ENCODE measurements around the gene RNF166.

Gene RNF166

DNA sequence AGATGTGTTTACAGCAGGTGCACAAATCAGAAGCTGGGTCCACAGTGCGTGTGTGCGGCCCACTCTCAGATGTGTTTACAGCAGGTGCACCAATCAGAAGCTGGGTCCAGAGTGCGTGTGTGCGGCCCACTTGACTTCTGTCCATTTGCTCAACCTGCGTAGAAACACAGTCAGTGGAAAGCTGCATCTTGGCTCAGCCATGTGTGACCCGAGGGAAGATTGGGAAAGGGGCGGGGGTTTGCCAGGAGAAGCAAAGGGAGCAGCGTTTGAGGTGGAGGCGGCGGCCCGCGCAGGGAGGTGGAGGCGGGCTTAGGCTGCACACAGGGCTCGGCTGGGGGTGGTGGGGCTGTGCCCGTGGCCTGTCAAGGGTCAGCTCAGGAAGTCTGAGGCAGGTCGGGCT, 4.3 kb upstream of the RNF166 start:
- DNase-seq: no peak
- H3K27me3 ChIP-seq: no peaks in the 10 kb centered on the region
- H3K9me3 ChIP-seq: no peaks in the 10 kb centered on the region
- no peaks in the 10 kb centered on the region for H3K4me1 ChIP-seq
- H3K36me3 ChIP-seq: peaks cover 22% of the 10 kb centered on the region
- TF ChIP-seq CTCF (IDR thresholded peaks at IDR 0.05; ENCODE audit: low read depth, low read length): no peak
- no peak overlapping the region for H3K4me3 ChIP-seq (ENCODE audit: low read depth, low read length)

DNA sequence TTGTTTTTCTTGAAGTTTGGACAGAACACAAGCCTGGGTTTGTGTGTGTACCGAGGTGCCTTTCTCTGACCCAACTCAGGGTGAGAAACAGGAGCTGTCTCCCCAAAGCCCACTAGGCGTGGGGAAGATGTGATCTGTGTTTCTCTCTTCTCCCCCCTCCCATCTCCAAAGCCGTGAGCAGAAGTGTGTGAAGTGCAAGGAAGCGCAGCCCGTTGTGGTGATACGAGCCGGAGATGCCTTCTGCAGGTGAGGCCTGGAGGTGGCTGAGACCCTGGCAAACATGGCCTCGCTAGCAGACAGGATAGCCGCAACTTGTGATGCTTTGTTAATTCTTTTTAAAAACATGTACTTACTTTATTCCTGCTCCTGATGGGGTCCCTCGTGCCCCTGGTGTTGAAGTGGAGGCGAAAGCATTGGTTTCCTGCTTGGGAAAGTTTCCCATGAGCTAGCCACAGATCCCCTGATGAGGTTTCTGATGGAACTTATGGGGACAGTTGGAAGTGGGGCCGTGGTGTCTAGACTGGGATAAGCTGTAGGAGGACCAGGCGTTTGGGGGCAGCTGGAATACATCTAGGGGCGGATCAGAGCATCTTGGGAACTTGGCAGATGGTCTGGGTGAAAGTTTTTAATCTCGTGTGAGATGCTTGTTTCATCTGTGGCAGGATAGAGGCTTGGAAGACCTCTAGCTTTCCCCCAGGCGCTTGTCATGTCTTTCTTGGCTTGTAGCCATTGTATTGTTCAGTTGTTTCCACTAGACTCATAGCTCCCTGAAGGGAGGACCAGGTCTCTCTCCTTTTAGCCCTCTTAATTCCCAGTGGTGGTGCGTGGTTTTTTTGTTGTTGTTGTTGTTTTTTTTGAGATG, 988 bp upstream of the RNF166 start:
- TF ChIP-seq CTCF (IDR thresholded peaks at IDR 0.05; ENCODE audit: low read depth, low read length): no peak
- Histone ChIP-seq H3K9me3 (no peaks in the 10 kb centered on the region), H3K4me1 (no peaks in the 10 kb centered on the region), H3K27me3 (no peaks in the 10 kb centered on the region), H3K36me3 (peaks cover 5% of the 10 kb centered on the region; the same call in 1 of the 2 replicates), H3K4me3 (ENCODE audit: low read depth, low read length) (peak overlapping the region; percentile 82)
- DNase-seq: no peak

GRCh38 chr16:88705801-88706228, 393 bp downstream of the RNF166 start:
- no peak for DNase-seq
- H3K36me3 ChIP-seq: peaks cover 5% of the 10 kb centered on the region
- peak overlapping the region; percentile 82 for H3K4me3 ChIP-seq (ENCODE audit: low read depth, low read length)
- H3K4me1 ChIP-seq: no peaks in the 10 kb centered on the region
- no peak for TF ChIP-seq CTCF (IDR thresholded peaks at IDR 0.05; ENCODE audit: low read depth, low read length)
- H3K9me3 ChIP-seq: no peaks in the 10 kb centered on the region
- H3K27me3 ChIP-seq: no peaks in the 10 kb centered on the region

DNA sequence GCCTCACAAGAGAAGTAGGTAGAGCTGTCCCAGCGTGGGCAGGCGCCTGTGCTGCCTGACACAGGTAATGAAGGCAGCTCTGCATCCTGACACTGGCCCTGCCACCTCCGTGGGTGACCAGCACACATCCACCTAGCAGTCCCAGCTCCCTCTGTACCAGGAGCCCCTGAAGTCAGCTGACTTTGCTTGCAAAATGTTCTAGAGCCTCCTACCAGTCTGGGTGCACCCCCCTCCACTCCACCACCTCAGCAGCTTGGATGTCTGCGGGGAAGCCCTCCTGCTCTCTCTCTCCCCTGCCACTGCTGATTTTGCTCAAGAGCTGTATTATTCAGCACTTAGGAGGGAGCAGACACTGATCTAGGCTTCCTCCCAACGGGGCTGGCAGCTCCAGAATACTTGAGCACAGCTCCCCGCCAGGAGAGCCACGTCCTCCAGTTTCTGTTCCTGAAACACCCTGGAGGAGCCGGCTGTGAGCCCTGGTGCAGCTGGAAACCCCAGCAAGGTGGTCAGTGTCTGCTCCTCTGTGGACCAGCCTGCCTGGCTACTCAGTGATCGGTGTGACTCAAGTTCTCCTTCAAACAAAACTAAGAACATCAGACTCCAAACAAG, 1.0 kb downstream of the RNF166 start:
- peak overlapping the region; percentile 82 for H3K4me3 ChIP-seq (ENCODE audit: low read depth, low read length)
- H3K9me3 ChIP-seq: no peaks in the 10 kb centered on the region
- H3K27me3 ChIP-seq: no peaks in the 10 kb centered on the region
- H3K4me1 ChIP-seq: no peaks in the 10 kb centered on the region
- H3K36me3 ChIP-seq: peaks cover 5% of the 10 kb centered on the region
- no peak for TF ChIP-seq CTCF (IDR thresholded peaks at IDR 0.05; ENCODE audit: low read depth, low read length)
- no peak for DNase-seq

DNA sequence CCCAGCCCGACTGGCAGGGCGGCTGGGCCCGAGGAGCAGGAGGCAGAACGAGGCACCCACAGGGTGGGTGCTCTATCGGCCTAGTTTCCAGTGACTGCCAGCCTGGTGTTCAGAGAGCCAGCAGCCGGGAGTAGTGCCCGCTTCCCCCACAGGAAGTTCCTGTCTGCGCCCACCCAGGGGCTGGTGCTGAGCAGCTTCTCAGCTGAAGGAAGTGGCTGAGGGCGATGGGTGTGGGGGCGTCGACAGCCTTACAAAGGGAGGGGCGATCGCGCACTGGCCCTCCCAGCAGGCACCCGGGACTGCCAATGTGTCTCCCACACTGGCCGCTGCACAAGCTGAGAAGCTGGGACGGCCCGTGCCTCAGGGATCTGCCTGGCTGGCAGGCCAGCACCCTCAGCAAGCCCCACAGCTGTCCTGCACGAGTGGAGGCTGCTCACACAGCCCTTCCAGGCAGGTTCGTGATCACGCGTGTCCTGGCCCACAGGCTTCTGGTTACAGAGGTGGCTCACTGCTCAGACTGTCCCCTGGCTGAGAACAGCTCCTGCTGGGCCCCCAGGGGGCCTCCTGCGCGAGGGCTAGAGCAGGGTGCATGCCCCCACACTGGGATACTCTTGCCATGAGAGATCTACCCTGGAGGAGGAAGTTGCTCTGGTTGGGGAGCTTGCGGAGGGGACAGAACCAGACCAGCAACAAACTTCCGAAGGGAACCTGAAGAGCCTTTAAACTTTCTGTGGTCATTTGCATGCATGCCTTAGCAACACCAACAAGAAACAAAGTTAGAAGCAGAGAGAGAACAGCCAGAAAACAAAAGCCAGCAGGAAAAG, 2.5 kb downstream of the RNF166 start:
- no peak overlapping the region for H3K4me3 ChIP-seq (ENCODE audit: low read depth, low read length)
- no peaks in the 10 kb centered on the region for H3K4me1 ChIP-seq
- H3K9me3 ChIP-seq: no peaks in the 10 kb centered on the region
- DNase-seq: no peak
- no peak for TF ChIP-seq CTCF (IDR thresholded peaks at IDR 0.05; ENCODE audit: low read depth, low read length)
- no peaks in the 10 kb centered on the region for H3K27me3 ChIP-seq
- H3K36me3 ChIP-seq: no peaks in the 10 kb centered on the region; the same call in none of the 2 replicates
